ENCODE data around the gene THAP4.
"Not testable (repeated sequence)": the region's sequence is repeated elsewhere in the genome, so short reads cannot be mapped to it uniquely, and the experiment has no call there.

The THAP4 gene

DNA sequence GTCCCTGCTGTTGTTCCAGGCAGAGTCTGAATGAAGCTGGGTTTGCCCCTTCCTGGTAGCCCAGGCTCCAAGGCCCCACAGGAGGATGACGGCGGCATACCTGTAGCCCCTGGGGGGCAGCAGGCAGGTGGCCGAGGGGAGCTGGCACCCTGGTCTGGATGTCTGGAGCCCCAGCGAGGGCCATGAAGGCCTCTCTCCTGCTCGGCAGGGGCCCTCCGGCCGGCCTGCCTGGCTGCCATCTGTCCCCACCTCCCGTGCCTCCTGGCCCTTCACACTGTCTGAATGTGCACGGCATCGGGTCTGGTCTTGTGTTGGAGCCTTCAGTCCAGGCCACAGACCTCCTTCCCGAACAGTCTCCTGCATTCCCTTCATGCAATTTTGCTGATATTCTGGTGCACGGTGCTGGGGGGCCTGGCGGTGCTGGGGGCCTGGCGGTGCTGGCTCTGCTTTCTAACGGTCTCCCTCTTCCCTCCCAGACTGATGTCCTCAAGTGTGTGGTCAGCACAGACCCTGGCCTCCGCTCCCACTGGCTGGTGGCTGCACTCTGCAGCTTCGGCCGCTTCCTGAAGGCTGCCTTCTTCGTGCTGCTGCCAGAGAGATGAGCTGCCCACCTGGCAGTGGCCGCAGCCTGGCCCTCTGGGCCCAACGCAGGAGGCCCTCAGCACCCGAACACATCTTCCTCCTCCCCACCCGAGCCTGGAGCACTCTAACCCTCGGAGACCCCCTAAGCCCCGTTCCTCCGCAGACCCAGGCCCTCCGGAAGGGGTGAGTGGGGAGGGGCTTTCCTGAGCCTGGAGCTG is 64.9 kb downstream of the THAP4 start:
- in situ Hi-C loops (cut with MboI; ENCODE audit: low pct_unique_long_range_greater_than_20kb, low sequenced_read_pairs): no loop called here
- DNase-seq: no peak

GRCh38 chr2:241570961-241571581 is 65.9 kb downstream of the THAP4 start:
- in situ Hi-C loops (cut with MboI; ENCODE audit: low pct_unique_long_range_greater_than_20kb, low sequenced_read_pairs): no loop called here
- no peak for DNase-seq

DNA sequence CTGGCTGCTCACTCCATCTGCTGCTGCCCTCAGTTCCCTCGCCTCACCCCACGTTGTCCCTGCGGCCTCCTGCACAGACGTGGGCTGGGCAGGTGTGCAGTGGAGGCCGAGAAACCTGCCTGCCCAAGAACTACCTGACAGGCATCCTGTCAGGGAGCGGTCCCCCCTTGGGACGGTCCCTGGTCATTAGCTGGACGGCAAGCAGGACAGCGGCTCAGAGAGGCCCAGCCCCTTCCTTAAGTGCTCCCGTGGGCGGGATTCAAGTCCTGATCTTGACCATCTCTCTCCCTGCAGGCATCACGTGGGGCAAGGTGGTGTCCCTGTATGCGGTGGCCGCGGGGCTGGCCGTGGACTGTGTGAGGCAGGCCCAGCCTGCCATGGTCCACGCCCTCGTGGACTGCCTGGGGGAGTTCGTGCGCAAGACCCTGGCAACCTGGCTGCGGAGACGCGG is 67.1 kb downstream of the THAP4 start:
- DNase-seq: no peak
- in situ Hi-C loops (cut with MboI; ENCODE audit: low pct_unique_long_range_greater_than_20kb, low sequenced_read_pairs): no loop called here

DNA sequence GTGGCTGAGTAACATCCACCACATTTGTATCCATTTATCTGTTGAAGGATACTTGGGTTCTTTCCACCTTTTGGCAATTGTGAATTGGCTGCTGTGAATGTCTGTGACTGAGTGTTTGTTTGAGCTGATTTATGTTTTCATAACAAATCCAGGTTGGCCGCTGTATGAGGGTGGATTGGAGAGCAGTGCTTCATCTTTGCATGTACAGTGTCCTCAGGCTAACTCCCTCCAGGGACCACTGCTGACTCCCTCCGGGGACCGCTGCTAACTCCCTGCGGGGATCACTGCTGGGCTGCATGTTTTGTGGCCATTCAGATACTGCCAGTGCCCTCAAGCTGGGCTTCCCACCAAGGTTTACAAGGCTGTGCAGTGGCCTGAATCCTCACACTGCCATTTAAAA is 68.2 kb downstream of the THAP4 start:
- no peak for DNase-seq

DNA sequence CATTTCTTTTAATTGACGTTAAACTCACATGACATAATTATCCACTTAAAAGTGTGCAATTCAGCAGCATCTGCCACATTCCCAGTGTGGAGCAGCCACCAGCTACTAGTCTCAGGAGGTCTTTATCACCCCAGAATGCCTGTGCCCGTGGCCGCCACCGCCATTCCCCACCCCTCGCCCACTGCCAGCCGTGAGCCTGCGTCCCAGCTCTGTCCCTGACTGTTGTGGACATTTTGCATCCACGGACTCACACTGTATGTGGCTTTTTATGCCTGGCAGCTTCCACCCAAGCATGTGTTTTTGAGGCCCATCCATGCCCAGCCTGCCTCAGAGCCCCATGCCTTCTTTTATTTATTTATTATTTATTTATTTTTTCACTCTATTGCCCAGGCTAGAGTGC is 69.2 kb downstream of the THAP4 start:
- no peak for DNase-seq
- in situ Hi-C loops (cut with MboI; ENCODE audit: low pct_unique_long_range_greater_than_20kb, low sequenced_read_pairs): no loop called here

More for the DNA sequence above, 68.2 kb downstream of the THAP4 start:
- in situ Hi-C loops (cut with MboI; ENCODE audit: low pct_unique_long_range_greater_than_20kb, low sequenced_read_pairs): no loop called here

DNA sequence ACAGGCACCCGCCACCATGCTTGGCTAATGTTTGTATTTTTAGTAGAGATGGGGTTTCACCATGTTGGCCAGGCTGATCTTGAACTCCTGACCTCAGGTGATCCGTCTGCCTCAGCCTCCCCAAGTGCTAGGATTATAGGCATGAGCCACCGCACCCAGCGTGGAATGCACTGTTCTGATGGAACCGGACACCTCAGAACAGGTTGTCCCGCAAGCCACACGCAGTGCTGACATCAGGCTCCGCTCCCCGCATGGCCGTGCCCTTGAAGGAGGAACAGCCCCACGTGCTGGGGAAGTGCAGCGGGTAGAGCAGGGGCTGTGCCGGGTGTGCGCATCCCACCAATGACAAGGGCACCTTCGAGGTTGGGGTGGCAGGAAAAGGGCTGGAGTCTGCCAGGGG is 69.7 kb downstream of the THAP4 start:
- DNase-seq; in situ Hi-C loops (cut with MboI; ENCODE audit: low pct_unique_long_range_greater_than_20kb, low sequenced_read_pairs): not testable (repeated sequence)

DNA sequence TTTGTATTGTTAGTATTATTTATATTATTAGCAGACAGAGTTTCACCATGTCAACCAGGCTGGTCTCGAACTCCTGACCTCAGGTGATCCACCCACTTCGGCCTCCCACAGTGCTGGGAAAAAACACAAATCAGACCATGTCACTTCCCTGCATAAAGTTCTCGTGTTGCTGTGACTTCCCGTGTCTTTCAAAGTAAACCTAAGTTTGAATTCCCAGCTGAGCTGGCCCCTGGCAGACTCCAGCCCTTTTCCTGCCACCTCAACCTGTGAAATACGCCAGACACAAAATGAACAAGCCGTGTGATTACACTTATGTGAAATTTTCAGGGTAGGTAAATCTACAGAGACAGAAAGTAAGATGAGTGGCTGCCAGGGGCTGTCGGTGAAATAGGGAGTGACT is 70.5 kb downstream of the THAP4 start:
- DNase-seq: no peak
- in situ Hi-C loops (cut with MboI; ENCODE audit: low pct_unique_long_range_greater_than_20kb, low sequenced_read_pairs): no loop called here

- in situ Hi-C loops (cut with MboI; ENCODE audit: low pct_unique_long_range_greater_than_20kb, low sequenced_read_pairs); DNase-seq: not testable (repeated sequence)
Observed at GRCh38 chr2:241566021-241566420, 70.9 kb downstream of the THAP4 start.

DNA sequence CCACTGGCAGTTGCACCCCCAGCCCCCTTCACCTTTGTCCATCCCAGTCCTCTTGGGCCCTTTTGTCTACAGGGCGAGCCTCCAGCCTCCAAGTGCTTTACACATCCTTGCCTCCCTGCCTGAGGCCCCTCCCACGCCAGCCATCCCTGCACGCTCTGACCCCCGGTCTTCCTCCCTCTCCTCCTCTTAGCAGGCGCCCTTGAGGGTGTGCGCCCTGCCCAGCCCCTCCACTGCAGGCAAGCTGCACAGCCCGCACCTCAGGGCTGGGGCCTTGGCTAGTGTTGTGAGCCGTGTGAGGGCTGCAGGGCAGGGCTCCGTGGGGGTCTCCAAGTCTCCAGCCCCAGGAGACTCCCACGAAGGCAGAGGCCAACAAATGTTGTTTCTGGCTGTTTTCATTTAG is 71.5 kb downstream of the THAP4 start:
- in situ Hi-C loops (cut with MboI; ENCODE audit: low pct_unique_long_range_greater_than_20kb, low sequenced_read_pairs): no loop called here
- DNase-seq: no peak

- DNase-seq: no peak
- in situ Hi-C loops (cut with MboI; ENCODE audit: low pct_unique_long_range_greater_than_20kb, low sequenced_read_pairs): no loop called here
Observed at GRCh38 chr2:241564596-241565410, 72.2 kb downstream of the THAP4 start.

- DNase-seq: no peak
- in situ Hi-C loops (cut with MboI; ENCODE audit: low pct_unique_long_range_greater_than_20kb, low sequenced_read_pairs): no loop called here
Observed at GRCh38 chr2:241563981-241564595, 72.9 kb downstream of the THAP4 start.

DNA sequence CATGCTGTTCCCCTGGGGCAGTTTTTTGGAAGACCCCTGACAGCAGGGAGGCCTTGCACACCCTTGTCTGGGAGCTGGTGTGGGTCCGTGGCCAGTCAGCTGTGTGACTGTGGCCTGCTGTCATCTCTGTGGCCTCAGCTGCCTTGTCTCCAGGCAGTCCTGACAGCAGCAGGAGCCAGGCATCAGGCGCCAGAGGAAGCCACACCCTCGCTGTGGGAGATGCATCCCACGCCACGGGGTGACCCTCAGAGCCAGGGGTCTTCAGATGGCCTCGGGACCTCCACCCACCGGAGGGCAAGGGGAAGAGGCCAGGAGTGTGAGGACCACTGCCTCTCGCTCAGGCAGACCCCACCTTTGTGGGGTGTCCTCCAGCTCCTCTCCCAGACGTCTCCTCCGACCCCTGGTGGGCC is 73.4 kb downstream of the THAP4 start:
- no peak for DNase-seq
- in situ Hi-C loops (cut with MboI; ENCODE audit: low pct_unique_long_range_greater_than_20kb, low sequenced_read_pairs): no loop called here

GRCh38 chr2:241563031-241563507 is 73.9 kb downstream of the THAP4 start:
- in situ Hi-C loops (cut with MboI; ENCODE audit: low pct_unique_long_range_greater_than_20kb, low sequenced_read_pairs): no loop called here
- DNase-seq: no peak

DNA sequence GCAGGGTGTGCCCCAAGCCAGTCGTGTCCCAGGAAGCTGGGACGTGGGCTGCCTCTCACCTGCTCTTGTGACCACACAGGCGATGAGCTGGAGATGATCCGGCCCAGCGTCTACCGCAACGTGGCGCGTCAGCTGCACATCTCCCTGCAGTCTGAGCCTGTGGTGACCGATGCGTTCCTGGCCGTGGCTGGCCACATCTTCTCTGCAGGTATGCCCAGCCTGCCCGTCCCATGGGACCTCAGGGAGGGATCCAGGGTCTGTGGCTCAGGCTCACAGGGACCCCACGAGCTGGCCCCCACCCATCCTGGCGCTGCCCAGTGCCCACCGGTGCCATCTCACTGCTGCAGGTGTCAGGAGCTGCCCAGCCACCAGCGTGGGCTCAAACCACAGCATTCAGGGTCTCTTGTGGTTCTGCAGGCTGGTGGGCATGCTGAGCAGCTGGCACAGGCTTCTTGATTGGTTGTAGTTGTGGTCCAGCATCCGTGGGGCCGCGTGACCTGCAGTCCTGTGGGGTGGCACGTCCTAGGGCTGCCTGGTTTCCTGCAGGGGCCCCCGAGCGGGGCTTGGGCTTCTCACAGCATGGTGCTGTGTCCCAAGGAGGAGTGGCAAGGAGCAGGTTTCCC is 74.6 kb downstream of the THAP4 start:
- in situ Hi-C loops (cut with MboI; ENCODE audit: low pct_unique_long_range_greater_than_20kb, low sequenced_read_pairs): no loop called here
- DNase-seq: no peak

- in situ Hi-C loops (cut with MboI; ENCODE audit: low pct_unique_long_range_greater_than_20kb, low sequenced_read_pairs): no loop called here
- no peak for DNase-seq
Observed at GRCh38 chr2:241561832-241562231, 75.1 kb downstream of the THAP4 start.

DNA sequence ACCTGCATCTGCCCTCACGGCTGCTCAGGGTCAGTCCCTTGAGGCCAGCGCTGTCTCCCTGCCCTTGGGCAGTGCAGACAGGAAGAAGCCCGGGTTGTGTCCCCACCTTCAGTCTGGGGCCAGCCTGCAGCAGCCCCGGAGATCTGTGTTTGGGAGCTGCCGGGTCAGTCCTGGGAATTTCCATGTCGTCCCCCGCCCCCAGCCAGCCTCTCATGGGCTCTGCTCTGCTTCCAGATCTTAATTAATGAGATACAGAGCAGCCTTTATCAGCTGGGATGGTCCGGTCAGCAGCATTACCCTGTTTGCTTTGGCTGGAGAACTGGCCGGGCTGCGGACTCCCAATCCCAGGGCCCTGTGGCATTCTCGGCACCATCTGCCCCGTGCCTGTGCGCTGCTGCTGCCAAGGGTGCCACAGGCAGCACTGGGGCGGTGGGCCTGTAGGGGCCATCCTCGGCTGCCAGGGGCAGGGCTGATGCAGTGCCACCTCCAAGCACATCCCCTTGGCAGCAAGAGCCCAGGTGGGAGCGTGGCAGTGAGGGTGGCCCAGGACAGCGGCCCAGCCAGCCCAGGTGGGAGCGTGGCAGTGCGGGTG is 76.0 kb downstream of the THAP4 start:
- in situ Hi-C loops (cut with MboI; ENCODE audit: low pct_unique_long_range_greater_than_20kb, low sequenced_read_pairs): no loop called here
- no peak for DNase-seq

GRCh38 chr2:241560162-241560882 is 76.6 kb downstream of the THAP4 start:
- in situ Hi-C loops (cut with MboI; ENCODE audit: low pct_unique_long_range_greater_than_20kb, low sequenced_read_pairs): no loop called here
- no peak for DNase-seq

All from KBM-7 (cell line).